K562 (cell line): ENCODE data around the gene GIGYF2. TPM values are rescaled to one million over a fixed set of nuclear protein-coding genes. Genes with fewer than 3 reads are reported as not detected.

Experiments
- ATAC-seq: fragments of 200-7000 bp; cut with Tn5 transposase; 3 replicates; pipeline ENCODE4 v1.9.1; 2020; ENCODE audit warnings: moderate library complexity
- BruUV-seq: library from RNA; stranded (reverse); fragments of 400-500 nt; replicated peaks from 2 replicates; lab custom pipeline; 2021; lab: Mats Ljungman, UMichigan
- CTCF ChIA-PET: fragments of 300-600 bp; formaldehyde crosslinking; extraction: SDS; loops from one replicate; lab custom pipeline; 2021; ENCODE audit warnings: low intra/inter-chr PET ratio; lab: Yijun Ruan, JAX
- POLR2A ChIA-PET: fragments of 300-600, 350-650 bp; sonication (Branson Sonifier 250); formaldehyde crosslinking; extraction: SDS; loops from one replicate; lab custom pipeline; 2021; ENCODE audit warnings: antibody characterized with exemption, inconsistent platforms; lab: Yijun Ruan, JAX
- DNase-seq, 4 experiments: peaks; one replicate each; pipeline versions ENCODE4 v3.0.0 to v3.0.0-alpha.2; 2011 to 2018; ENCODE audit warnings: low spot score in 3 of 4, mixed read lengths in 3 of 4; ENCODE audit errors: extremely low read depth in 1 of 4
- FAIRE-seq: peaks from 2 replicates; lab custom pipeline; 2011; peaks lifted over from hg19 to GRCh38; lab: Jason Lieb, UNC
- H2AFZ ChIP-seq: 2 replicates; pipeline ENCODE4 v1.6.0; 2011; ENCODE audit warnings: low read depth, low read length, control low read depth, inconsistent platforms
- H3K27ac ChIP-seq: fragments of 200-600 bp; 3 replicates; pipeline ENCODE4 v1.8.0; 2011; ENCODE audit warnings: low read depth, mild to moderate bottlenecking, control low read depth, inconsistent platforms, low read length, moderate library complexity, mixed read lengths; ENCODE audit errors: extremely low read depth
- H3K27me3 ChIP-seq, 2 experiments: fragments of 300-600 bp in 1 of 2; 2 replicates in 1 of 2; 3 replicates in 1 of 2; pipeline versions ENCODE4 v1.6.0 to v1.8.0; 2011; ENCODE audit warnings: inconsistent platforms in 2 of 2, low read length in 2 of 2, mild to moderate bottlenecking in 1 of 2, mixed read lengths in 1 of 2, moderate library complexity in 1 of 2; ENCODE audit not compliant: control insufficient read depth in 2 of 2, insufficient read depth in 2 of 2
- H3K36me3 ChIP-seq: fragments of 300-600 bp; 3 replicates; pipeline ENCODE4 v1.8.0; 2011; ENCODE audit warnings: mild to moderate bottlenecking, low read length, inconsistent platforms; ENCODE audit not compliant: control insufficient read depth, insufficient read depth
- H3K4me1 ChIP-seq, 2 experiments: fragments of 200-600 bp in 1 of 2; replicated peaks in 1 of 2; 2 replicates in 1 of 2; 3 replicates in 1 of 2; pipeline versions ENCODE4 v1.5.1 to v1.8.0; 2011; ENCODE audit warnings: inconsistent platforms in 2 of 2, low read length in 2 of 2, mild to moderate bottlenecking in 1 of 2, mixed read lengths in 1 of 2, moderate library complexity in 1 of 2; ENCODE audit not compliant: control insufficient read depth in 2 of 2, insufficient read depth in 2 of 2
- H3K4me2 ChIP-seq: 2 replicates; pipeline ENCODE4 v1.6.1; 2011; ENCODE audit warnings: low read length, control low read depth, inconsistent platforms, mixed read lengths; ENCODE audit not compliant: insufficient read depth
- H3K4me3 ChIP-seq: fragments of 200-600 bp; sonication (generic), shearing (Covaris generic); 2 replicates; pipeline ENCODE4 v1.5.1; 2016; ENCODE audit warnings: control low read depth, inconsistent platforms
- H3K79me2 ChIP-seq: fragments of 200-600 bp; 3 replicates; pipeline ENCODE4 v1.8.0; 2011; ENCODE audit warnings: low read length, inconsistent platforms; ENCODE audit not compliant: control insufficient read depth, insufficient read depth
- H3K9ac ChIP-seq, 2 experiments: 2 replicates each; pipeline versions ENCODE4 v1.6.0 to v1.6.1; 2011; ENCODE audit warnings: low read depth in 2 of 2, low read length in 2 of 2, control low read depth in 1 of 2, inconsistent platforms in 1 of 2, mild to moderate bottlenecking in 1 of 2, mixed read lengths in 1 of 2; ENCODE audit not compliant: insufficient read depth in 1 of 2
- H3K9me1 ChIP-seq: one replicate; pipeline ENCODE4 v1.6.0; 2011; ENCODE audit warnings: inconsistent platforms, mild to moderate bottlenecking, low read length, moderate library complexity; ENCODE audit not compliant: control insufficient read depth, insufficient read depth
- H3K9me3 ChIP-seq: replicated peaks from 2 replicates; pipeline ENCODE4 v1.5.1; 2011; ENCODE audit warnings: low read depth, low read length, inconsistent platforms; ENCODE audit not compliant: control insufficient read depth, insufficient read depth
- H4K20me1 ChIP-seq: replicated peaks from 2 replicates; pipeline ENCODE4 v1.6.1; 2011; ENCODE audit warnings: low read length, inconsistent platforms, mixed read lengths; ENCODE audit not compliant: control insufficient read depth, insufficient read depth
- CBFA2T2 ChIP-seq: fragments of 450-650 bp; conservative IDR thresholded peaks from 2 replicates; pipeline ENCODE4 v1.6.1; 2017; ENCODE audit warnings: mild to moderate bottlenecking
- CXXC5 ChIP-seq: fragments of 250-450 bp; sonication (Bioruptor Pico); IDR thresholded peaks from 2 replicates; pipeline ENCODE4 v1.8.0; 2022; ENCODE audit warnings: inconsistent platforms, mild to moderate bottlenecking, moderate library complexity
- ELF1 ChIP-seq: fragments of 200-800 bp; sonication (Bioruptor generic); IDR thresholded peaks from 2 replicates; pipeline ENCODE4 v1.6.1; 2016; ENCODE audit warnings: missing genetic modification characterization, missing compliant biosample characterization
- FOXA3 ChIP-seq, 2 experiments: fragments of 450-650 bp in 1 of 2; sonication (generic) in 1 of 2; formaldehyde crosslinking; IDR thresholded peaks in 1 of 2; conservative IDR thresholded peaks in 1 of 2; 2 replicates each; pipeline versions ENCODE4 v1.4.0 to v1.8.0; 2020 to 2022; ENCODE audit warnings: mild to moderate bottlenecking in 2 of 2, missing genetic modification reagents in 1 of 2
- MXI1 ChIP-seq: IDR thresholded peaks from 2 replicates; pipeline ENCODE4 v1.6.1; 2011; ENCODE audit warnings: low read depth, mild to moderate bottlenecking, improper control_type of control experiment, low read length
- PTBP1 ChIP-seq: fragments of 200-400 bp; formaldehyde crosslinking; IDR thresholded peaks from 2 replicates; pipeline ENCODE4 v1.6.1; 2017; ENCODE audit warnings: low read depth, low read length
- SMARCB1 ChIP-seq: IDR thresholded peaks from 2 replicates; pipeline ENCODE4 v1.6.1; 2011; ENCODE audit warnings: improper control_type of control experiment, low read depth; ENCODE audit not compliant: insufficient read length
- WGBS: fragments of 100-300 bp; shearing (Covaris generic); methylation state at CpG from one replicate; pipeline ENCODE4 v1.1.6; 2016; ENCODE audit warnings: low coverage, mixed read lengths; ENCODE audit not compliant: insufficient coverage; ENCODE audit errors: missing lambda C conversion rate; 5-methylcytosine and 5-hydroxymethylcytosine counted together
- in situ Hi-C: fragments of 300-500 bp; cut with MboI; formaldehyde crosslinking; loops from 4 replicates; pipeline ENCODE4 v1.15.0; 2018; ENCODE audit warnings: inconsistent platforms, mixed read lengths
- intact Hi-C: fragments of 100-400 bp; cut with micrococcal nuclease; formaldehyde crosslinking; loops from 2 replicates; pipeline ENCODE4 v1.14.2; 2022
- polyA plus RNA-seq, 8 experiments: library from polyadenylated mRNA; depleted of rRNA in 4 of 8; stranded (reverse) in 5 of 8; unstranded in 3 of 8; fragments of >200 nt; fragmentation: Nextera tagmentation in 2 of 8; fragmentation: Illumina TruSeq in 1 of 8; extraction: Ambion mirVana in 2 of 8; extraction: Trizol in 1 of 8; gene quantifications; 2 replicates each; pipeline versions ENCODE4 v1.2.1 to v1.2.3, GENCODE V29; 2011 to 2014; ENCODE audit warnings: inconsistent platforms in 1 of 8, missing spikeins in 1 of 8
- total RNA-seq, 7 experiments: library from RNA; depleted of rRNA in 6 of 7; stranded (reverse); fragments of >200 nt in 6 of 7; fragmentation: Illumina TruSeq in 2 of 7; extraction: Trizol in 2 of 7; gene quantifications; 2 replicates each; pipeline versions ENCODE4 v1.2.1 to v1.2.3, GENCODE V29; 2011 to 2021; ENCODE audit warnings: low replicate concordance in 1 of 7

Gene GIGYF2
- total and polyA plus RNA-seq, 9 of the 15 experiments (the other 6 are each of a cell fraction or from before 2014, with no cell fraction given): 12.7 to 52.7 (median 34.9) TPM

DNA sequence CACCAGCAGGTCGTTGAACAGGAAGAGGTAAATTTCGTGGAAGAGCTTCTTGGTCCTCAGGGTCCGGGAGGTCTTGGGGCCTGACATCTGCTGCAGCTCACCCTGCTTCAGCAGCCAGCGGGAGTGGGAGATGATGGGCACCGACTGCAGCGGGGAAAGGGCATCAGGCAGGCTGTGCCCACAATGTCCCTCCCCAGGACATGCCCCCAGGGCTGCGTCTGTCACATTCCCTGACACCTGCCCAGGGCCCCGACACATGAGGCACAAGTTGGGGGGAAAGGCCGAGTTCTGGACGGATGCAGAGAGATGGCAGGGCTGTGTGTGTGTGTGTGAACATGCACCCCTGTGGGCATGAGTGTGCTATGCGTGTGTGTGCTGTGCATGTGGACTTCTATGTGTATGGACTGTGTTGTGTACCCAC lies 186.9 kb downstream of the GIGYF2 start:
- intact Hi-C loops: no loop called here
- 3% methylated on average over 8 of the region's 11 CpGs for WGBS
- no peak for DNase-seq
- ATAC-seq: no peak
- Histone ChIP-seq H3K79me2 (no peaks in the 10 kb centered on the region), H3K9ac (no peak overlapping the region), H3K4me2 (no peak overlapping the region), H4K20me1 (no peaks in the 10 kb centered on the region; the same call in 1 of the 2 replicates), H2AFZ (no peak overlapping the region), H3K4me3 (no peak overlapping the region), H3K36me3 (no peaks in the 10 kb centered on the region), H3K9me3 (no peaks in the 10 kb centered on the region), H3K4me1 (peaks cover 0 to 6% of the 10 kb centered on the region in 2 experiments; a peak in 2 of 5 replicates), H3K27me3 (peaks cover 19 to 63% of the 10 kb centered on the region in 2 experiments; a peak in 4 of 5 replicates)
- BruUV-seq: no TSS peak
- no peak for FAIRE-seq
- POLR2A ChIA-PET: no interaction called here
- CTCF ChIA-PET: no interaction called here
- TF ChIP-seq CBFA2T2: no peak
- TF ChIP-seq FOXA3 (CRISPR knock-in tag; conservative IDR thresholded peaks at IDR 0.05 in 1 of 2, IDR thresholded peaks at IDR 0.05 in 1 of 2): no peak
- TF ChIP-seq SMARCB1: no peak
- TF ChIP-seq, all 486 proteins: peak for 0
- no peak overlapping the region for H3K27ac ChIP-seq
- in situ Hi-C loops: no loop called here
- no peaks in the 10 kb centered on the region for H3K9me1 ChIP-seq

- BruUV-seq: no TSS peak
- Histone ChIP-seq H3K36me3 (no peaks in the 10 kb centered on the region), H3K27me3 (peaks cover 19 to 65% of the 10 kb centered on the region in 2 experiments; a peak in 4 of 5 replicates), H3K9ac (no peak overlapping the region; a peak in 1 of 4 replicates), H3K9me3 (no peaks in the 10 kb centered on the region), H3K4me3 (no peak overlapping the region), H3K4me1 (peaks cover 0 to 6% of the 10 kb centered on the region in 2 experiments; a peak in 2 of 5 replicates), H2AFZ (no peak overlapping the region), H4K20me1 (no peaks in the 10 kb centered on the region; the same call in 1 of the 2 replicates), H3K27ac (no peak overlapping the region), H3K79me2 (no peaks in the 10 kb centered on the region), H3K4me2 (no peak overlapping the region), H3K9me1 (no peaks in the 10 kb centered on the region)
- DNase-seq (no peak), FAIRE-seq (no peak), ATAC-seq (no peak)
- CTCF ChIA-PET: no interaction called here
- TF ChIP-seq CXXC5 (no peak), PTBP1 (no peak), ELF1 (tag) (no peak), MXI1 (no peak)
- in situ Hi-C loops: no loop called here
- intact Hi-C loops: no loop called here
- 11% methylated on average over 14 of the region's 27 CpGs for WGBS
- POLR2A ChIA-PET: no interaction called here
Observed at GRCh38 chr2:232884549-232885263, 187.6 kb downstream of the GIGYF2 start.
